VCaP (cell line): ENCODE data around the gene HOXB2.

Source experiments
- H3K27ac ChIP-seq: fragments of 450-650 bp; 2 replicates; pipeline ENCODE4 v1.5.1; 2017
- TF ChIP-seq, protein P1 (sequence below): fragments of 450-650 bp; conservative IDR thresholded peaks from 2 replicates; pipeline ENCODE4 v1.5.1; 2017; ENCODE audit warnings: mild to moderate bottlenecking, moderate library complexity

The HOXB2 gene

DNA sequence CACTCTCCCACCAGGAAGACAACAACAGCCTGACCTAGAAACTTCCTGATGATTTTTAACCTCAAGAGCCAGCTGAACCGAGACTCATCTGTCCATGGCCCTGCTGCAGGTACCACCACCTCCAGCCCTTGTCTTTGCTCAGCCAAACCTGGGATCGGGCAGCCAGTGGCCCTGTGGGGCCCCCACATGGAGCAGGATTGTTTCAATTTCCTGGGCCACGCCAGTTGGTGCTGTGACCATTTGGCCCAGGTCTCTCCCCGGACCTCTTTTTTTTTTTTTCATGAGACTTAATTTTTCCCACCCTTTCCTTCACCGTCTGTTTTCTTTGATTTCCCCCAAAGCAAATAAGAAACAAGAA is 8.3 kb upstream of the HOXB2 start:
- TF ChIP-seq, protein P1, sequence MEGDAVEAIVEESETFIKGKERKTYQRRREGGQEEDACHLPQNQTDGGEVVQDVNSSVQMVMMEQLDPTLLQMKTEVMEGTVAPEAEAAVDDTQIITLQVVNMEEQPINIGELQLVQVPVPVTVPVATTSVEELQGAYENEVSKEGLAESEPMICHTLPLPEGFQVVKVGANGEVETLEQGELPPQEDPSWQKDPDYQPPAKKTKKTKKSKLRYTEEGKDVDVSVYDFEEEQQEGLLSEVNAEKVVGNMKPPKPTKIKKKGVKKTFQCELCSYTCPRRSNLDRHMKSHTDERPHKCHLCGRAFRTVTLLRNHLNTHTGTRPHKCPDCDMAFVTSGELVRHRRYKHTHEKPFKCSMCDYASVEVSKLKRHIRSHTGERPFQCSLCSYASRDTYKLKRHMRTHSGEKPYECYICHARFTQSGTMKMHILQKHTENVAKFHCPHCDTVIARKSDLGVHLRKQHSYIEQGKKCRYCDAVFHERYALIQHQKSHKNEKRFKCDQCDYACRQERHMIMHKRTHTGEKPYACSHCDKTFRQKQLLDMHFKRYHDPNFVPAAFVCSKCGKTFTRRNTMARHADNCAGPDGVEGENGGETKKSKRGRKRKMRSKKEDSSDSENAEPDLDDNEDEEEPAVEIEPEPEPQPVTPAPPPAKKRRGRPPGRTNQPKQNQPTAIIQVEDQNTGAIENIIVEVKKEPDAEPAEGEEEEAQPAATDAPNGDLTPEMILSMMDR = no peak
- no peak overlapping the region for H3K27ac ChIP-seq

DNA sequence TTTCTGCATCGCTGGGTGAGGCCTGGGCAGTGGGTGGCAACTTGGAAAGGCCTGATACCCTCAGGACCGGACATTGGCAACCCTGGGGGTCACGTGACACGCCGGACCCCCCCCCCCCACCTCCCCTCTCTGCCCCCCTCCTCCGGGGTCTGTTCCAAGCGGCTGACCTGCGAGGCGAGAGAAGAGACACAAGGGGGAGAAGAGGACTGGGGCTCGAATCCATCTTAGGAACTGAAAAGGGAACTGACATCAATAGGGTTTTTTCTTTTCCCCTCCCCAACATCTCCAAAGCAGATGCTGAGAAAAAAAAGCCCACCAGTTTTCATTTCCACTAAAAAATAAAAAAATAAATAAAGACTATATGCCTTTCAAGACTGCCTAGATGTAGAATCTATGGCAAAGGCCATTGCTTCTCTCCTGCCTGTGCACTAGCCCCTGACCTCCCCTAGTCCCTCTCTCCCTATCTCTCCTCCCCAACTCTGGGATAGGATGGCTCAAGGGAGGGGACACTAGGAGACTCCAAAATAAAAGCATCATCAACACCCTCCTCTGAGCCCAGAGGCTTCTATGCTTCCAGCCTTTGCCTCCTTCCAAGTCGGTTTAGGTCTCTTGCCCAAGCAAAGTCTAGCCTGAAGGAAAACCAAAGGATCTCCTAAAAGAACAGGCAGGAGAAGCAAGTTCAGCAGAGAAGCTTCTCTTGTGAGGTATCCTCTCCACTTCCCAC is 7.7 kb upstream of the HOXB2 start:
- TF ChIP-seq, protein P1 = no peak
- no peak overlapping the region for H3K27ac ChIP-seq

DNA sequence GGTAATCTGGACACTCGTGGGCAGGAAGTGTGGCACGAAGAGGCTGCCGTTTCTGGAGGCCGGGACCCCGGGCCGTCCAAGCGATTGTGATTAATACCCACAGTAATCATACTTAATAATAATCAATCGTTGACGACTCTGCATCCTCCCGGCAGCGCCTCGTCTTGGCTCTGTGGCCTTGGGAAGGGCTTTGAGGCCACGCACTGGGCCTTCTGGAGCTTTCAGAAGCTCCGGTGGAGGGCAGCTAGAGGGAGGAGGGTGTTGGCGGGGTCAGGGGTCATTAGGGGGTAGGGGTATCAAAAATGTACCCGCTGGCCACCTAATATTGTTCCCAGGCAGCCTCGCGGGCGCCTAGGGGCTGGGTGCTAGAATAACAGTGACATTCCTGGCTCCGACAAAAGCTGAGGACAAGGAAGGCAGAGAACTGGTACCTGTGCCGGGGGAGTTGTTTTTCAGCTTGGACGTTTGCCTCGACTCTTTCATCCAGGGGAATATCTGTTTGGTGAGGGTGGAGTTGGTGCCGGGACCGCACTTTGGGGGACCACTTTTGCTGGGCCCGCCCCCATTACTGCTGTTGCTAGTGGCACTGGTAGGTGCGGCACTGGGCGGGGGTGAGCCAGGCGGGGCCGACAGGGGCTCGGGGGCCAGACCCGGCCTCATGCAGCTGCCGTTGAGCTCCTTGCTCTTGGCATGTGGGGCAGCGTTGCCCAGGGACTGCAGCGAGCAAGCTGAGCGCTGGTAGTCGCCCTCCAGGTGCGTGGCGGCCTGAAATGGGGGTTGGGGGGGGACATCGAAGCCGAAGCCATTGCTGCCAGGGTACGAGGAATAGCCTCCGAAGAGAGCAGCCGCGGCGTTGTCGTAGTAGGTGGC is 6.9 kb upstream of the HOXB2 start:
- H3K27ac ChIP-seq = no peak overlapping the region
- TF ChIP-seq, protein P1 = no peak

DNA sequence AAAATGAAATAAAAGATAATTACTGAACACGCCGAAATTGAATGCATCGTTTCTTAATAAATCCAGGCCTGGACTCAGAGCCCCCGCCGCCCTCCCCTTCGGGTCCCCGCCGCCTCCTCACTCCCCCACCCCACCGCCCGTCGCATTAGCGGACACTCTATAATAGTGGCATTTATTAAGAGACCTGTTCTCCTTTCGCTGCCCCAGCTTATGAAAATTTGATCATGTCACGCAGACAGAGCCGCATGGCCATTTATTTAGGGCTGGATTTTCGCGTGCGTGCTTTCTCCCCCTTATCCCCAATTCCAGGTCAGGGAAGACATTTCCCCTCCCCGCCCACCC is 6.3 kb upstream of the HOXB2 start:
- TF ChIP-seq, protein P1 = no peak
- no peak overlapping the region for H3K27ac ChIP-seq

DNA sequence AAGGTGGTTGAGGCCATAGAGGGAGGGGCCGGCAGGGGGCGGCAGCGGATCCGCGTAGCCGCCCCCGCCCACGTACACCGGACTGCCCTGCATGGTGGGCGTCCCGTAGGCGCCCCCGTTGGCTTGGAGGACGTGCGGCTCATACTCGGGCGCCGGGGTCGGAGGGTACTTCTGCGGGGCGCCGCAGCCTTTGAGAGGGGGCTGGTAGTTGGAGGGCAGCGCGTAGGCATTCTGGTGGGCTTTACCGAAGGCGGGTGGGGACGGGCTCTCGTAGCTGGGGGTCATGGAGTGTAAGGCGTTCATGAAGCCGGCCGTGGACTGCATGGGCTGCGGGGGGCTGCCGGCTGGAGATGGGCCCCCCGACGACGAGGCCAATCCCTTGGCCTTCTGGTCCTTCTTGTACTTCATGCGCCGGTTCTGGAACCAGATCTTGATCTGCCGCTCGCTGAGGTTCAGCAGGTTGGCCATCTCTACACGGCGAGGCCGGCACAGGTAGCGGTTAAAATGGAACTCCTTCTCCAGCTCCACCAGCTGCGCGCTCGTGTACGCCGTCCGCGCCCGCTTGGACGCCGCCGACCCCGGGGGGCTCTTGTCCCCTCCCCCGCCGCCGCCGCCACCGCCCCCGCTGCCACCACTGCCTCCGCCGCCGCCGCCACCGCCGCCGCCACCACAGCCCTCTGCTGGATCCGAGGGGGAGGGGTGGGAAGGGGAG is 5.7 kb upstream of the HOXB2 start:
- TF ChIP-seq, protein P1 = no peak
- H3K27ac ChIP-seq = no peak overlapping the region

DNA sequence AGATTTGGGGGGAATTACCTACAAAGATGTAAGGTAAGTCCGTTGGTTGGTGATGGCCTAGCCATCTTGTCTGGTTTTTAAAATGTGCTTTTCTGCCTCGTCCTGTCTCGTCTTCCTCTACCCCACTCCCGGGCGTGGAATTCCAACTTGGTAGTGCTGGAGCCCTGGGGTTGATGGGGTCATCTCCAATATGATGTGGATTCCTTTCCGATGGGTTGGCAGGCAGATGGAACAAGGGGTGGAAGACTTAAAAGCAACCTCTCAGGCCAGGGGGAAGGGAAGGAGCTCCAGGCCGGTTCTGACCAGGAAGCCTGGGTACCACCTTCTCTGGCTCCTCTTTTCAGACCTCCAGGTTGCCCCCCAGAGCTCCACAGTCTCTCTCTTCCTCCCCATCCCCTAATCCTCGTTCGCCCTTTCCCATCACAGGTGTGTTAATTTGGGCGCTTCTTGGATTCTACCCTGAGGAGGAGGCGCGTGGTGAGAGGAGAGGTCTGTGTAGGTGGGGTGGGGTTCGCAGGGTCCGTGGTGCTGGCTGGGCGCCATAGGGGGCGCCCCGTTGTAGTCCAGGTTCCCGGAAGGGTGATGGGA is 5.1 kb upstream of the HOXB2 start:
- TF ChIP-seq, protein P1 = no peak
- no peak overlapping the region for H3K27ac ChIP-seq

DNA sequence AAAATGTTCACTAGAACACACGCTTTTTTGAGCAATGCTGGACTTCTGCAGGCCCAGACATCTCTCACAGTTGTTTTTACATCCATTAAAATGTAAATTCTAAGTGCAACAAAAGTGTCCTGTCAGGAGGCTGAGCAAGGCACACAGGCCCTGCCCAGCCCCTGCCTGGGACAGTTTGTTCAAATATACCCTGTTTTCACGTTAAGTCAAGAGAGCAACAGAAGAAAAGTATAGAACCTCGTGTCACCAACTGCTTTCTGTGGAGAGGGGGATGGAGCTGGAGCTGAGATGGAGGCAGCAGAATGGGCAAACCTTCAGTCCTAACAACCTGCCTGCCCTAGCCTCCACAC is 4.3 kb upstream of the HOXB2 start:
- no peak overlapping the region for H3K27ac ChIP-seq
- TF ChIP-seq, protein P1 = no peak
